GM12878 (cell line): ENCODE results near the gene CNNM4. TPM values are rescaled to one million over a fixed set of nuclear protein-coding genes. Genes with fewer than 3 reads are reported as not detected.

Experiments used
- ATAC-seq: fragments of 200-7000 bp; cut with Tn5 transposase; 3 replicates; pipeline ENCODE4 v1.9.1; 2020; ENCODE audit warnings: mild to moderate bottlenecking, moderate library complexity
- BruUV-seq: library from RNA; stranded (reverse); fragments of 400-500 nt; replicated peaks from 2 replicates; lab custom pipeline; 2021; lab: Mats Ljungman, UMichigan
- CTCF ChIA-PET: fragments of 300-600 bp; sonication (Branson Sonifier 250); formaldehyde crosslinking; extraction: SDS; loops from one replicate; lab custom pipeline; 2021; ENCODE audit warnings: inconsistent platforms; lab: Yijun Ruan, JAX
- POLR2A ChIA-PET: fragments of 350-600 bp; formaldehyde crosslinking; extraction: SDS; loops from one replicate; lab custom pipeline; 2021; ENCODE audit warnings: inconsistent platforms; lab: Charles Lee
- RAD21 ChIA-PET: fragments of 300-600 bp; sonication (Branson Sonifier 250); formaldehyde crosslinking; loops from one replicate; lab custom pipeline; 2023; ENCODE audit warnings: antibody characterized with exemption; ENCODE audit not compliant: unreplicated experiment; lab: Charles Lee
- SMC1A ChIA-PET: fragments of 300-600 bp; sonication (Branson Sonifier 250); formaldehyde crosslinking; loops from one replicate; lab custom pipeline; 2023; ENCODE audit not compliant: unreplicated experiment, uncharacterized antibody; lab: Charles Lee
- DNase-seq: peaks from one replicate; pipeline ENCODE4 v3.0.0-alpha.2; 2011; ENCODE audit warnings: low read depth, low spot score
- FAIRE-seq: peaks from 3 replicates; lab custom pipeline; 2011; peaks lifted over from hg19 to GRCh38; lab: Jason Lieb, UNC
- H2AFZ ChIP-seq: 2 replicates; pipeline ENCODE4 v1.6.0; 2011; ENCODE audit warnings: low read depth, low read length, control low read depth; ENCODE audit not compliant: control insufficient read depth
- H3K27ac ChIP-seq: 2 replicates; pipeline ENCODE4 v1.5.1; 2011; ENCODE audit warnings: control low read depth; ENCODE audit not compliant: control insufficient read depth, insufficient read depth
- H3K27me3 ChIP-seq, 2 experiments: replicated peaks in 1 of 2; 2 replicates each; pipeline versions ENCODE4 v1.6.0 to v1.6.1; 2011; ENCODE audit warnings: low read length in 1 of 2; ENCODE audit not compliant: control insufficient read depth in 2 of 2, insufficient read depth in 2 of 2
- H3K36me3 ChIP-seq, 2 experiments: 2 replicates each; pipeline ENCODE4 v1.5.1; 2011; ENCODE audit warnings: low read length in 1 of 2; ENCODE audit not compliant: control insufficient read depth in 2 of 2, insufficient read depth in 2 of 2
- H3K4me1 ChIP-seq: 2 replicates; pipeline ENCODE4 v1.6.1; 2011; ENCODE audit warnings: mild to moderate bottlenecking, low read length, moderate library complexity, mixed read lengths; ENCODE audit not compliant: control insufficient read depth, insufficient read depth
- H3K4me2 ChIP-seq: 2 replicates; pipeline ENCODE4 v1.6.0; 2011; ENCODE audit warnings: control low read depth; ENCODE audit not compliant: control insufficient read depth, insufficient read depth
- H3K4me3 ChIP-seq: fragments of 200-600 bp; sonication (generic); 2 replicates; pipeline ENCODE4 v1.5.1; 2016
- H3K79me2 ChIP-seq: 2 replicates; pipeline ENCODE4 v1.6.0; 2011; ENCODE audit warnings: low read length; ENCODE audit not compliant: control insufficient read depth, insufficient read depth
- H3K9ac ChIP-seq: 2 replicates; pipeline ENCODE4 v1.8.0; 2011; ENCODE audit warnings: low read length, control low read depth, mixed read lengths; ENCODE audit not compliant: control insufficient read depth, insufficient read depth
- H3K9me3 ChIP-seq: replicated peaks from 3 replicates; pipeline ENCODE4 v1.5.1; 2011; ENCODE audit warnings: mild to moderate bottlenecking, low read length; ENCODE audit not compliant: control insufficient read depth, insufficient read depth
- H4K20me1 ChIP-seq: 2 replicates; pipeline ENCODE4 v1.6.0; 2011; ENCODE audit not compliant: control insufficient read depth, insufficient read depth
- BCL11A ChIP-seq: IDR thresholded peaks from 2 replicates; pipeline ENCODE4 v1.6.1; 2011; ENCODE audit warnings: low read depth, low read length
- BRCA1 ChIP-seq: IDR thresholded peaks from 2 replicates; pipeline ENCODE4 v1.6.1; 2011; ENCODE audit warnings: low read depth, low read length, improper control_type of control experiment
- CBX3 ChIP-seq: fragments of 200-600 bp; sonication (generic); IDR thresholded peaks from 2 replicates; pipeline ENCODE4 v1.6.1; 2016; ENCODE audit warnings: low read depth, borderline replicate concordance
- JUNB ChIP-seq: IDR thresholded peaks from 2 replicates; pipeline ENCODE4 v1.6.1; 2016; ENCODE audit warnings: antibody characterized with exemption, mild to moderate bottlenecking
- MEF2B ChIP-seq: fragments of 450-650 bp; IDR thresholded peaks from 2 replicates; pipeline ENCODE4 v1.6.1; 2018; ENCODE audit warnings: mild to moderate bottlenecking, moderate library complexity; ENCODE audit not compliant: partially characterized antibody, poor library complexity, severe bottlenecking
- MXI1 ChIP-seq: fragments of 150-350 bp; IDR thresholded peaks from 2 replicates; pipeline ENCODE4 v1.6.1; 2011; ENCODE audit warnings: low read depth, mild to moderate bottlenecking, inconsistent platforms, low read length, improper control_type of control experiment
- NFYB ChIP-seq: IDR thresholded peaks from 2 replicates; pipeline ENCODE4 v1.6.1; 2011; ENCODE audit warnings: low read depth, mild to moderate bottlenecking, low read length, improper control_type of control experiment, moderate library complexity; ENCODE audit not compliant: insufficient read depth
- RAD51 ChIP-seq: fragments of 450-650 bp; IDR thresholded peaks from 2 replicates; pipeline ENCODE4 v1.6.1; 2016; ENCODE audit warnings: moderate library complexity, mild to moderate bottlenecking, inconsistent platforms
- STAT1 ChIP-seq: fragments of 450-650 bp; conservative IDR thresholded peaks from 2 replicates; pipeline ENCODE4 v1.6.1; 2014; ENCODE audit warnings: antibody characterized with exemption, mild to moderate bottlenecking
- TCF7 ChIP-seq: IDR thresholded peaks from 2 replicates; pipeline ENCODE4 v1.6.1; 2014; ENCODE audit warnings: antibody characterized with exemption, borderline replicate concordance
- USF1 ChIP-seq: IDR thresholded peaks from 2 replicates; pipeline ENCODE4 v1.6.1; 2011; ENCODE audit warnings: borderline replicate concordance, low read depth, mild to moderate bottlenecking, moderate library complexity, mixed read lengths, low read length; ENCODE audit not compliant: insufficient read depth; ENCODE audit errors: extremely low read length
- ZNF217 ChIP-seq: fragments of 450-650 bp; IDR thresholded peaks from 2 replicates; pipeline ENCODE4 v1.6.1; 2017; ENCODE audit warnings: antibody characterized with exemption, mild to moderate bottlenecking
- ZNF592 ChIP-seq: fragments of 450-650 bp; IDR thresholded peaks from 2 replicates; pipeline ENCODE4 v1.6.1; 2017; ENCODE audit warnings: mild to moderate bottlenecking, moderate library complexity
- WGBS: methylation state at CpG from one replicate; pipeline ENCODE4 v1.1.6; 2016; ENCODE audit warnings: low lambda C conversion rate; ENCODE audit not compliant: insufficient replicate concordance, insufficient coverage; ENCODE audit errors: missing lambda C conversion rate; 5-methylcytosine and 5-hydroxymethylcytosine counted together
- in situ Hi-C: fragments of 300-500 bp; cut with MboI; formaldehyde crosslinking; loops from 9 replicates; pipeline ENCODE4 v1.14.3; 2018; ENCODE audit warnings: mixed read lengths
- intact Hi-C: fragments of 100-400 bp; cut with micrococcal nuclease; formaldehyde crosslinking; loops from one replicate; pipeline ENCODE4 v1.14.2; 2022; ENCODE audit not compliant: unreplicated experiment
- polyA plus RNA-seq, 11 experiments: library from polyadenylated mRNA; depleted of rRNA in 4 of 11; unstranded in 6 of 11; stranded (reverse) in 5 of 11; fragments of >200 nt; fragmentation: Nextera tagmentation in 4 of 11; fragmentation: Illumina TruSeq in 1 of 11; extraction: Ambion mirVana in 4 of 11; extraction: Trizol in 1 of 11; gene quantifications; 1 replicate in 1 of 11; 2 replicates in 10 of 11; pipeline versions ENCODE4 v1.2.1 to v1.2.3, GENCODE V29; 2011 to 2016; ENCODE audit warnings: inconsistent platforms in 2 of 11, missing spikeins in 2 of 11, low read depth in 1 of 11
- total RNA-seq, 4 experiments: library from RNA; depleted of rRNA in 3 of 4; stranded (reverse); fragments of >200 nt in 3 of 4; fragmentation: Illumina TruSeq in 1 of 4; extraction: Trizol in 1 of 4; gene quantifications; 2 replicates each; pipeline versions ENCODE4 v1.2.1 to v1.2.3, GENCODE V29; 2013 to 2021

The CNNM4 gene
- total and polyA plus RNA-seq, 10 of the 15 experiments (the other 5 are each of a cell fraction or from before 2014, with no cell fraction given), result 2.4 to 13.8 (median 8.1) TPM

GRCh38 chr2:96762529-96763311 is 2.0 kb downstream of the CNNM4 start:
- POLR2A ChIA-PET, result interaction anchor here (0.5 to 7.5 kb wide), 11 partner anchors 9 to 432 kb away, joined by 3 to 88 read pairs (median 4); partner anchors contain the start of genes ANKRD39, CNNM3 and KANSL3
- no peak for TF ChIP-seq BRCA1
- no peak for TF ChIP-seq ZNF217
- peak; percentile 47; the same call in 1 of the 2 replicates for TF ChIP-seq NFYB
- no peak for TF ChIP-seq BCL11A
- TF ChIP-seq USF1, result no peak
- TF ChIP-seq TCF7, result no peak
- no peak for TF ChIP-seq CBX3
- TF ChIP-seq MEF2B, result no peak
- no peak for TF ChIP-seq JUNB
- TF ChIP-seq RAD51, result no peak
- no peak for TF ChIP-seq MXI1
- no peak for TF ChIP-seq ZNF592
- no peak for TF ChIP-seq STAT1

More at GRCh38 chr2:96762529-96763311, 2.0 kb downstream of the CNNM4 start:
- DNase-seq (no peak), FAIRE-seq (peak; percentile 69), ATAC-seq (peak; percentile 26)
- peak overlapping the region; percentile 83 for H3K9ac ChIP-seq
- SMC1A ChIA-PET, result interaction anchor here (0.6 to 5.9 kb wide), 31 partner anchors 9 to 274 kb away, joined by 3 to 100 read pairs (median 4); partner anchors contain the start of genes ANKRD39 and KANSL3
- H4K20me1 ChIP-seq, result no peaks in the 10 kb centered on the region
- RAD21 ChIA-PET, result interaction anchor here (0.7 to 6.4 kb wide), 24 partner anchors 12 to 350 kb away, joined by 3 to 92 read pairs (median 4); partner anchors contain the start of genes ANKRD39, CNNM3 and KANSL3
- peak overlapping the region; percentile 91 for H3K4me3 ChIP-seq
- CTCF ChIA-PET, result interaction anchor here (0.5 to 7.5 kb wide), 42 partner anchors 11 to 1229 kb away, joined by 3 to 153 read pairs (median 4); partner anchors contain the start of genes ANKRD36, ANKRD39, CNNM3 and KANSL3
- H3K9me3 ChIP-seq, result no peaks in the 10 kb centered on the region
- TSS peak; percentile 65 for BruUV-seq
- peak overlapping the region; percentile 100 for H3K4me2 ChIP-seq
- 0 out of 4 replicates have a peak, but pooled peaks cover 0 to 5% of the 10 kb centered on the region in 2 experiments for H3K36me3 ChIP-seq
- peaks cover 67% of the 10 kb centered on the region for H3K79me2 ChIP-seq
- in situ Hi-C loops, result no loop called here
- WGBS, result 2% methylated on average over 15 of the region's 15 CpGs
- peak overlapping the region; percentile 72 for H3K27ac ChIP-seq
- H3K4me1 ChIP-seq, result peaks cover 27% of the 10 kb centered on the region
- no peaks in the 10 kb centered on the region for H3K27me3 ChIP-seq
- peak overlapping the region; percentile 49 for H2AFZ ChIP-seq
- intact Hi-C loops, result loop anchor here (10.0 kb wide), 1 partner anchor 228 kb away; the partner anchor contains the start of gene ARID5A
